ENCODE data around the gene HS3ST4.

Gene HS3ST4

DNA sequence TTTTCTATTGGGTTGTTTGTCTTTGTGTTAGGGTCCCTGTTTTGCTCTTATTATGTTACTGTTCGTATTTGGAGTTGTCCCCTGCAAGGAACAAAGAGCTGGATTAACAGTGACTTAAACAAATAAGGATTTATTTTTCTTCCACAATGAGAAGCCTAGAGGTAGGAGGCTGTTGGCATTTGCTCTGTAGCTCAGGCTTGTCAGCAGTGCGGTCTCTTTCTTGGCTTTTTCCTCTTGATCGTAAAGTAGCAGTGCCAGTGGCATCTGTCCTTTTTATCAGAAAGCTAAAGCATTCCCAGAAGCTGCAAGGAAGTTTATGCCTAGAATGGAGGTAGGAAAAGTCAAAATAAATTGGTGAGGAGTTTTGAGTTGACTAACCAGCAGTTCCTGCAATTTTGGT, 154.1 kb downstream of the HS3ST4 start:
- ChIA-PET POLR2A (no interaction called here), CTCF (interaction anchor here (1.4 kb wide), 1 partner anchor 11 kb away, joined by 5 read pairs; no protein-coding TSS in a partner anchor)
- TF ChIP-seq, protein P1, sequence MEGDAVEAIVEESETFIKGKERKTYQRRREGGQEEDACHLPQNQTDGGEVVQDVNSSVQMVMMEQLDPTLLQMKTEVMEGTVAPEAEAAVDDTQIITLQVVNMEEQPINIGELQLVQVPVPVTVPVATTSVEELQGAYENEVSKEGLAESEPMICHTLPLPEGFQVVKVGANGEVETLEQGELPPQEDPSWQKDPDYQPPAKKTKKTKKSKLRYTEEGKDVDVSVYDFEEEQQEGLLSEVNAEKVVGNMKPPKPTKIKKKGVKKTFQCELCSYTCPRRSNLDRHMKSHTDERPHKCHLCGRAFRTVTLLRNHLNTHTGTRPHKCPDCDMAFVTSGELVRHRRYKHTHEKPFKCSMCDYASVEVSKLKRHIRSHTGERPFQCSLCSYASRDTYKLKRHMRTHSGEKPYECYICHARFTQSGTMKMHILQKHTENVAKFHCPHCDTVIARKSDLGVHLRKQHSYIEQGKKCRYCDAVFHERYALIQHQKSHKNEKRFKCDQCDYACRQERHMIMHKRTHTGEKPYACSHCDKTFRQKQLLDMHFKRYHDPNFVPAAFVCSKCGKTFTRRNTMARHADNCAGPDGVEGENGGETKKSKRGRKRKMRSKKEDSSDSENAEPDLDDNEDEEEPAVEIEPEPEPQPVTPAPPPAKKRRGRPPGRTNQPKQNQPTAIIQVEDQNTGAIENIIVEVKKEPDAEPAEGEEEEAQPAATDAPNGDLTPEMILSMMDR (IDR thresholded peaks at IDR 0.05; ENCODE audit: control extremely low read depth, extremely low read depth, low read depth, missing control alignments): no peak
- DNase-seq (ENCODE audit: extremely low spot score): no peak

DNA sequence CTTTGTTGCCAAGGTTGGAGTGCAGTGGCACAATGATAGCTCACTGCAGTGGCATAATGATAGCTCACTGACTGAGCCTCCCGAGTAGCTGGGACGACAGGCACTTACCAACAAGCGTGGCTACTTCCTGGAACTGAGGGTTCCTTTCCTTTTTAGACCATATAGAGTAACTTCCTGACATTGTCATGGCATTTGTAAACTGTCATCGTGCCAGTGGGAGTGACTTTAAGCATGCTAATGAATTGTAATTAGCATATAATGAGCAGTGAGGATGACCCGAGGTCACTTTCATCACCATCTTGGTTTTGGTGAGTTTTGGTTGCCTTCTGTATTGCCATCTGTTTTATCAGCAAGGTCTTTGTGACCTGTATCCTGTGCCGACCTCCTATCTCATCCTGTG, 162.4 kb downstream of the HS3ST4 start:
- DNase-seq (ENCODE audit: extremely low spot score): no peak
- ChIA-PET POLR2A (no interaction called here), CTCF (interaction anchor here (0.8 kb wide), 1 partner anchor 36 kb away, joined by 3 read pairs; no protein-coding TSS in a partner anchor)
- TF ChIP-seq, protein P1 (IDR thresholded peaks at IDR 0.05; ENCODE audit: control extremely low read depth, extremely low read depth, low read depth, missing control alignments): no peak

DNA sequence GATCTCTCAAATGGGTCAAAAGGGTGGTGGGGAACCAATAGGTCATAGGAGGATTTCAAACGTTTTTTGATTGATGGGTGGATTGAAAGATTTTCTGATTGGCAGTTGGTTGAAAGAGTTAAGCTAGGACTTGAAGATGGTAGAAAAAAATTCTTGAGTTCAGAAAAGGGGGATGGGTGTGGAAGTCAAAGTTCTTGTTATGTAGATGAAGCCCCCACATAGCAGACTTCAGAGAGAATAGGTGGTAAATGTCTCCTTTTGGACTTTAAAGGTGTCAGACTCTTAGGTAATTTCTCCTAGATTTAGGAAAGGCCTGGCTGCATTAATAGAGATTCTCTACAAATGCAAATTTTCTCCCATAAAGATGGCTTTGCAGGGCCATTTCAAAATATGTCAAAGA, 163.3 kb downstream of the HS3ST4 start:
- ChIA-PET POLR2A (no interaction called here), CTCF (interaction anchor here (1.5 kb wide), 1 partner anchor 17 kb away, joined by 3 read pairs; no protein-coding TSS in a partner anchor)
- TF ChIP-seq, protein P1 (IDR thresholded peaks at IDR 0.05; ENCODE audit: control extremely low read depth, extremely low read depth, low read depth, missing control alignments): no peak
- DNase-seq (ENCODE audit: extremely low spot score): no peak

DNA sequence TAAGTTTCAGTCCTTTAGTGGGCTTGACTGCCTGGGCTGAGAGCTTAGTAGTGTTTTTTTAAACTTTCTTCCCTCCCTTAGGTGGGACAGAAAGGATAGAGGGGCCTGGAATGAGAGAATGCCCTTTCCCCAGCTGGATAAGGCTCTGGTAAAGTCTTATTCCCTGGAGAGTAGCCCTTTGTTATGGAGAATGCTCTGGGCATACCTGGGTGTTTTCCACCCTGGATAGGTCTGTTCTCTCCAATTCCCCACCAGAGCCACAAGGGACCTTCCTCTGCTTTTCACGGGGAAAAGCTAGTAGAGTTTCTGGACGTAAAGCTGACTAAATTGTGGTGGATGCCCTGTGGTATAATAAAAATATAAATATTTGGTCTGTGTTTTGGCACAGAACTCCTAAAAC, 164.1 kb downstream of the HS3ST4 start:
- DNase-seq (ENCODE audit: extremely low spot score): no peak
- TF ChIP-seq, protein P1 (IDR thresholded peaks at IDR 0.05; ENCODE audit: control extremely low read depth, extremely low read depth, low read depth, missing control alignments): no peak
- ChIA-PET CTCF (interaction anchor here (0.9 to 1.7 kb wide), 4 partner anchors 10 to 23 kb away, joined by 3 to 5 read pairs (median 4); no protein-coding TSS in a partner anchor), POLR2A (no interaction called here)

DNA sequence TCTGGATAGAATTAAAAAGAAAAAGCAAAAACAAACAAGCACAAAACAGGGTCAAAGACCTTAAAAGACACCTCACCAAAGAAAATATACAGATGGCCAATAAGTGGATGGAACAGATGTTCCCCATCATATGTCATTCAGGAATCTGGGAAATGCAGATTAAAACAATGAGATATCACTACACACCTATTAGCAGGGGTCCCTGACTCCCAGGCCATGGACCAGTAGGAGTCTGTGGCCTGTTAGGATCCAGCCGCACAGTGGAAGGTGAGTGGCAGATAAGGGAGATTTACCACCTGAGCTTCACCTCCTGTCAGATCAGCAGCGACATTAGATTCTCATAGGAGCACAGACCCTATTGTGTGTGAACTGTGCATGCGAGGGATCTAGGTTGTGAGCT, 167.9 kb downstream of the HS3ST4 start:
- CTCF ChIA-PET: no interaction called here
- no peak for DNase-seq (ENCODE audit: extremely low spot score)
- POLR2A ChIA-PET: no interaction called here
- TF ChIP-seq, protein P1 (IDR thresholded peaks at IDR 0.05; ENCODE audit: control extremely low read depth, extremely low read depth, low read depth, missing control alignments): no peak

DNA sequence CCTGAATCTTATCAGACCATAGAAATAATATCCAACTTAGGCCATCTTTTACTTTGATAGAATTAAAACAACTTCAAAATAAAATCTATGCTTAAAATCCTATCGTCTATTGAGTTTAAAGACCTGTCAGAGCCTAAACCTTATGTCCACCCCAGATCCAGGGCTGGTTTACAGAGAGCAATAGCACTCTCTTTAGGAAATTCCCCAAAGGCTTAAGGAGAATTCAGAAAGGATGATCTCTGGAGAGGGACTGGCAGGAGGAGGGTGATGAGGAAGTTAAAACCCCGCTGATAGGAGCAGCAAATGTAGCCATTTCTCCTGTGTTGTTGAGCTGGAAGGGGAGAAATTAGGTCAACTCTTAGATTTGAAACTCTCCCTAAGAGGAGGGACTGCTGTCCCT, 175.3 kb downstream of the HS3ST4 start:
- ChIA-PET POLR2A (no interaction called here), CTCF (no interaction called here)
- TF ChIP-seq, protein P1 (IDR thresholded peaks at IDR 0.05; ENCODE audit: control extremely low read depth, extremely low read depth, low read depth, missing control alignments): no peak
- no peak for DNase-seq (ENCODE audit: extremely low spot score)

DNA sequence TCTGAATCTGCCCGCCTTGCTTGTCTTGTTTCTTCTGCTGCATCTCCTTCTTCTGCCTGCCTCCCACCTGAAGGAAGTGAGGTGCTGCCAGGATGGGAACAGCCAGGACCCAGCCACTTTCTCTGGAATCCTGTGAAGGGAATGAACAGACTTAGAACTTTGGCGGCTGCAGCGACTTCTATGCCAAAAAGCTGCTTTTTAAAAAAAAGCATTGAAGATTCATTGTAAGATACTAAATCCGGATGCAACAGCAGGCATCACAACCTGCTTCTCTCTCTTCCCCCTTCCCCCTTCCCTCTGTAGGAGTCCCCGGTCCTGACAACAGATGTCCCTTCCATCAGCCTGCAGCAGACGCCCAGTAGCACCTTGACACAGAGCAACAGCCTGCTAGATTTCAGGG, 176.3 kb downstream of the HS3ST4 start:
- no peak for DNase-seq (ENCODE audit: extremely low spot score)
- ChIA-PET POLR2A (no interaction called here), CTCF (no interaction called here)
- TF ChIP-seq, protein P1 (IDR thresholded peaks at IDR 0.05; ENCODE audit: control extremely low read depth, extremely low read depth, low read depth, missing control alignments): no peak

Measured in GM10248 (cell line).